Psoas muscle (tissue), 8 donors: Measurements from ENCODE around the gene CNPY3. TPM values are rescaled to one million over a fixed set of nuclear protein-coding genes. Genes with fewer than 3 reads are reported as not detected.

Experiments used
- ATAC-seq, 4 donors: fragments of 200-7000 bp; cut with Tn5 transposase; one replicate each; pipeline ENCODE4 v1.9.1; 2020; ENCODE audit warnings: moderate library complexity in 3 of 4, mild to moderate bottlenecking in 2 of 4
- DNase-seq, 2 donors: peaks; one replicate each; pipeline ENCODE4 v3.0.0-alpha.2; 2020
- H3K27ac ChIP-seq: fragments of 200-600 bp; one replicate; pipeline ENCODE4 v1.8.0; 2022
- H3K27me3 ChIP-seq, 3 donors: fragments of 200-600 bp in 1 of 3; one replicate each; pipeline versions ENCODE4 v1.6.1 to v1.8.0; 2013 to 2022; ENCODE audit warnings: low read length in 2 of 3, mild to moderate bottlenecking in 2 of 3, moderate library complexity in 1 of 3; ENCODE audit not compliant: insufficient read depth in 3 of 3
- H3K36me3 ChIP-seq, 2 donors: fragments of 200-600 bp in 1 of 2; one replicate each; pipeline versions ENCODE4 v1.6.1 to v1.8.0; 2013 to 2022; ENCODE audit warnings: low read depth in 1 of 2, mild to moderate bottlenecking in 1 of 2, moderate library complexity in 1 of 2; ENCODE audit not compliant: insufficient read depth in 1 of 2
- H3K4me1 ChIP-seq: fragments of 200-600 bp; one replicate; pipeline ENCODE4 v1.8.0; 2022
- H3K4me3 ChIP-seq: fragments of 200-600 bp; one replicate; pipeline ENCODE4 v1.8.0; 2022; ENCODE audit warnings: mild to moderate bottlenecking
- H3K9me3 ChIP-seq: fragments of 200-600 bp; one replicate; pipeline ENCODE4 v1.8.0; 2022
- CTCF ChIP-seq: fragments of 200-600 bp; IDR thresholded peaks from one replicate; pipeline ENCODE4 v1.8.0; 2022; ENCODE audit warnings: antibody characterized with exemption
- WGBS, 3 donors: extraction: QIAGEN DNeasy Blood & Tissue Kit; methylation state at CpG; one replicate each; pipeline versions ENCODE4 v1.1.6 to v1.1.7; 2013; 5-methylcytosine and 5-hydroxymethylcytosine counted together
- intact Hi-C, 2 donors: fragments of 100-400 bp; cut with DNase I; formaldehyde crosslinking; loops; one replicate each; pipeline versions ENCODE4 v1.11.0 to v1.14.2; 2022
- polyA plus RNA-seq, 3 donors: library from polyadenylated mRNA; stranded (reverse); fragments of 200-250 nt; gene quantifications; one replicate each; pipeline ENCODE4 v1.2.3, GENCODE V29; 2013
- total RNA-seq, 4 donors: library from RNA; stranded (reverse); fragmentation: NEBNext Ultra II Directional in 2 of 4; extraction: Animal tissue kit (Norgen Biotek cat#: 25700) in 2 of 4; gene quantifications; one replicate each; pipeline versions ENCODE4 v1.2.1 to v1.2.4, GENCODE V29; 2021 to 2023
- donor health status: healthy with polysubstance abuse.
- donor health status: DM: no; HTN: no; CAD: no; lungs with moderate emphysema.
- donor health status: Bipolar disorder and iron deficiency.
- donor health status: healthy.
- donor health status: DM: yes; HTN: yes; CAD: no.
- donor health status: DM: no; HTN: no; CAD: no.
- donor health status: DM: no; HTN: no; CAD: no.
- donor health status: DM: yes; HTN: yes; CAD: no.

CNPY3 gene
- total and polyA plus RNA-seq, 7 donors = 5.7 to 13.7 (median 10.8) TPM

GRCh38 chr6:42904467-42904866, 24.8 kb upstream of the CNPY3 start:
- intact Hi-C loops = loop anchor here (5.0 to 10.0 kb wide), 2 partner anchors 238 to 430 kb away; no protein-coding TSS in a partner anchor
- no peak overlapping the region for H3K4me3 ChIP-seq
- H3K9me3 ChIP-seq = no peaks in the 10 kb centered on the region
- no peak for TF ChIP-seq CTCF
- H3K36me3 ChIP-seq = no peaks in the 10 kb centered on the region
- DNase-seq (no peak), ATAC-seq (no peak)
- no peak overlapping the region for H3K27ac ChIP-seq
- 87 to 92% (median 91%) methylated on average over 10 of the region's 10 CpGs for WGBS, 3 donors
- H3K27me3 ChIP-seq = no peaks in the 10 kb centered on the region
- no peaks in the 10 kb centered on the region for H3K4me1 ChIP-seq

GRCh38 chr6:42907336-42907735, 21.9 kb upstream of the CNPY3 start:
- peaks cover 4% of the 10 kb centered on the region for H3K4me1 ChIP-seq
- no peaks in the 10 kb centered on the region for H3K9me3 ChIP-seq
- peaks cover 0 to 15% (median 0%) of the 10 kb centered on the region in 3 donors for H3K27me3 ChIP-seq
- intact Hi-C loops = loop anchor here in 1 of 2 donors (5.0 to 10.0 kb wide), 2 partner anchors 65 to 427 kb away; no protein-coding TSS in a partner anchor
- no peak for TF ChIP-seq CTCF
- H3K4me3 ChIP-seq = no peak overlapping the region
- no peaks in the 10 kb centered on the region for H3K36me3 ChIP-seq
- DNase-seq = no peak
- WGBS, 3 donors = 18 to 49% (median 20%) methylated on average over 5 of the region's 5 CpGs
- no peak for ATAC-seq
- no peak overlapping the region for H3K27ac ChIP-seq

GRCh38 chr6:42909835-42910234, 19.4 kb upstream of the CNPY3 start:
- Histone ChIP-seq H3K27me3 (peaks cover 0 to 32% (median 0%) of the 10 kb centered on the region in 3 donors), H3K4me1 (peaks cover 4% of the 10 kb centered on the region), H3K9me3 (no peaks in the 10 kb centered on the region), H3K36me3 (no peaks in the 10 kb centered on the region), H3K4me3 (no peak overlapping the region), H3K27ac (no peak overlapping the region)
- 83 to 88% (median 86%) methylated on average over 10 of the region's 10 CpGs for WGBS, 3 donors
- DNase-seq (no peak), ATAC-seq (no peak)
- intact Hi-C loops = loop anchor here in 1 of 2 donors (5.0 to 10.0 kb wide), 2 partner anchors 62 to 425 kb away; no protein-coding TSS in a partner anchor
- TF ChIP-seq CTCF = no peak

GRCh38 chr6:42911171-42912021, 17.9 kb upstream of the CNPY3 start:
- Histone ChIP-seq H3K27me3 (peaks cover 0 to 32% (median 0%) of the 10 kb centered on the region in 3 donors), H3K27ac (no peak overlapping the region), H3K36me3 (no peaks in the 10 kb centered on the region), H3K9me3 (no peaks in the 10 kb centered on the region), H3K4me1 (peaks cover 4% of the 10 kb centered on the region), H3K4me3 (peak overlapping the region; percentile 34)
- intact Hi-C loops = no loop called here
- ATAC-seq (no peak), DNase-seq (no peak)
- TF ChIP-seq CTCF = no peak
- 7 to 10% (median 8%) methylated on average over 34 to 49 of the region's 49 CpGs for WGBS, 3 donors
